GM08714 (cell line): ENCODE data around the gene TMEM9B.
"Not testable (repeated sequence)": the region's sequence is repeated elsewhere in the genome, so short reads cannot be mapped to it uniquely, and the experiment has no call there.

ENCODE experiments used
- H3K4me3 ChIP-seq: fragments of 200-500 bp; sonication (Bioruptor generic); 2 replicates; pipeline ENCODE4 v1.5.1; 2014; ENCODE audit warnings: mild to moderate bottlenecking, low read length, inconsistent platforms
- ZNF274 ChIP-seq: IDR thresholded peaks from 2 replicates; pipeline ENCODE4 v1.6.1; 2012; ENCODE audit warnings: mild to moderate bottlenecking, low read depth, low read length

The TMEM9B gene

GRCh38 chr11:8964324-8965320 is at the start of gene TMEM9B:
Gene TMEM9B (minus strand): TSS chr11:8964442. CDS start chr11:8964313, 129 bp downstream.
- peak within 1 kb of the TSS; percentile 97 for H3K4me3 ChIP-seq
- TF ChIP-seq ZNF274 = no peak

- no peak overlapping the region for H3K4me3 ChIP-seq
These were observed 49.1 kb upstream of the TMEM9B start for GRCh38 chr11:9013373-9013772.

GRCh38 chr11:9009538-9009937 is 45.3 kb upstream of the TMEM9B start:
- H3K4me3 ChIP-seq = not testable (repeated sequence)

More at GRCh38 chr11:9013373-9013772, 49.1 kb upstream of the TMEM9B start:
- TF ChIP-seq ZNF274 = no peak

GRCh38 chr11:9008661-9009060 is 44.4 kb upstream of the TMEM9B start:
- H3K4me3 ChIP-seq = no peak overlapping the region
- no peak for TF ChIP-seq ZNF274

- no peak overlapping the region for H3K4me3 ChIP-seq
- TF ChIP-seq ZNF274 = no peak
These were observed 43.8 kb upstream of the TMEM9B start for GRCh38 chr11:9008011-9008550.

GRCh38 chr11:9005087-9005486 is 40.8 kb upstream of the TMEM9B start:
- TF ChIP-seq ZNF274 = no peak
- no peak overlapping the region for H3K4me3 ChIP-seq

- peak overlapping the region; percentile 52; the same call in 1 of the 2 replicates for H3K4me3 ChIP-seq
- TF ChIP-seq ZNF274 = no peak
These were observed 40.1 kb upstream of the TMEM9B start for GRCh38 chr11:9004183-9004926.

- TF ChIP-seq ZNF274 = no peak
- peak within 1 kb of the TSS; percentile 52; the same call in 1 of the 2 replicates for H3K4me3 ChIP-seq
These were observed 39.4 kb upstream of the TMEM9B start, which contains the start of gene NRIP3 for GRCh38 chr11:9003573-9004182. Gene NRIP3 (minus strand): TSS chr11:9004001. CDS start chr11:9003935, 66 bp downstream.

- peak overlapping the region; percentile 52; the same call in 1 of the 2 replicates for H3K4me3 ChIP-seq
- TF ChIP-seq ZNF274 = no peak
These were observed 38.8 kb upstream of the TMEM9B start for GRCh38 chr11:9002920-9003572.

GRCh38 chr11:9001736-9002135 is 37.5 kb upstream of the TMEM9B start:
- no peak for TF ChIP-seq ZNF274

GRCh38 chr11:8998017-8998416 is 33.8 kb upstream of the TMEM9B start:
- no peak for TF ChIP-seq ZNF274
- no peak overlapping the region for H3K4me3 ChIP-seq

More at GRCh38 chr11:9001736-9002135, 37.5 kb upstream of the TMEM9B start:
- H3K4me3 ChIP-seq = no peak overlapping the region

- no peak for TF ChIP-seq ZNF274
- no peak overlapping the region for H3K4me3 ChIP-seq
These were observed 33.2 kb upstream of the TMEM9B start for GRCh38 chr11:8997451-8997850.

- TF ChIP-seq ZNF274 = no peak
These were observed 25.2 kb upstream of the TMEM9B start for GRCh38 chr11:8989453-8989852.

More at GRCh38 chr11:8989453-8989852, 25.2 kb upstream of the TMEM9B start:
- no peak overlapping the region for H3K4me3 ChIP-seq
